ES-I3 (cell line): ENCODE results near the gene LDB2.

ENCODE experiments used
- H3K36me3 ChIP-seq: 2 replicates; pipeline ENCODE4 v1.6.1; 2013; ENCODE audit warnings: mild to moderate bottlenecking, low read length, control low read depth, moderate library complexity; ENCODE audit not compliant: insufficient read depth
- H3K4me1 ChIP-seq: 2 replicates; pipeline ENCODE4 v1.6.1; 2013; ENCODE audit warnings: mild to moderate bottlenecking, control low read depth, low read length; ENCODE audit not compliant: insufficient read depth
- H3K9ac ChIP-seq: 2 replicates; pipeline ENCODE4 v1.6.1; 2013; ENCODE audit warnings: low read depth, mild to moderate bottlenecking, low read length, moderate library complexity
- H3K9me3 ChIP-seq: 2 replicates; pipeline ENCODE4 v1.6.1; 2013; ENCODE audit warnings: mild to moderate bottlenecking, low read length, moderate library complexity; ENCODE audit not compliant: control insufficient read depth, insufficient read depth

The LDB2 gene

GRCh38 chr4:16900325-16900724 lies 1.9 kb upstream of the LDB2 start:
- H3K4me1 ChIP-seq, result peaks cover 17% of the 10 kb centered on the region
- no peak overlapping the region for H3K9ac ChIP-seq
- no peaks in the 10 kb centered on the region for H3K9me3 ChIP-seq
- H3K36me3 ChIP-seq, result no peaks in the 10 kb centered on the region

- peak overlapping the region; percentile 64 for H3K9ac ChIP-seq
Observed at GRCh38 chr4:16896881-16897750, 1.3 kb downstream of the LDB2 start.

GRCh38 chr4:16894406-16894805 lies 4.0 kb downstream of the LDB2 start:
- H3K4me1 ChIP-seq, result peaks cover 39% of the 10 kb centered on the region
- no peaks in the 10 kb centered on the region for H3K9me3 ChIP-seq
- no peaks in the 10 kb centered on the region for H3K36me3 ChIP-seq
- H3K9ac ChIP-seq, result no peak overlapping the region; the same call in 1 of the 2 replicates

More at GRCh38 chr4:16896881-16897750, 1.3 kb downstream of the LDB2 start:
- H3K4me1 ChIP-seq, result peaks cover 43% of the 10 kb centered on the region
- no peaks in the 10 kb centered on the region for H3K36me3 ChIP-seq
- H3K9me3 ChIP-seq, result no peaks in the 10 kb centered on the region

- Histone ChIP-seq H3K9me3 (no peaks in the 10 kb centered on the region), H3K4me1 (peaks cover 39% of the 10 kb centered on the region), H3K9ac (no peak overlapping the region; the same call in 1 of the 2 replicates), H3K36me3 (no peaks in the 10 kb centered on the region)
Observed at GRCh38 chr4:16893141-16893651, 5.2 kb downstream of the LDB2 start.

GRCh38 chr4:16890651-16891050 lies 7.8 kb downstream of the LDB2 start:
- H3K9ac ChIP-seq, result no peak overlapping the region
- no peaks in the 10 kb centered on the region for H3K9me3 ChIP-seq
- H3K4me1 ChIP-seq, result peaks cover 39% of the 10 kb centered on the region
- no peaks in the 10 kb centered on the region for H3K36me3 ChIP-seq

- Histone ChIP-seq H3K4me1 (peaks cover 32% of the 10 kb centered on the region), H3K36me3 (no peaks in the 10 kb centered on the region), H3K9me3 (no peaks in the 10 kb centered on the region), H3K9ac (no peak overlapping the region)
Observed at GRCh38 chr4:16889945-16890344, 8.5 kb downstream of the LDB2 start.

GRCh38 chr4:16887887-16888286 lies 10.6 kb downstream of the LDB2 start:
- Histone ChIP-seq H3K9ac (no peak overlapping the region), H3K9me3 (no peaks in the 10 kb centered on the region), H3K36me3 (no peaks in the 10 kb centered on the region), H3K4me1 (peaks cover 16% of the 10 kb centered on the region; the same call in 1 of the 2 replicates)

GRCh38 chr4:16884673-16885460 lies 13.6 kb downstream of the LDB2 start:
- no peaks in the 10 kb centered on the region for H3K4me1 ChIP-seq
- H3K36me3 ChIP-seq, result peaks cover 7% of the 10 kb centered on the region; the same call in 1 of the 2 replicates
- 0 out of 2 replicates have a peak, but pooled peaks cover 3% of the 10 kb centered on the region for H3K9me3 ChIP-seq
- H3K9ac ChIP-seq, result no peak overlapping the region

GRCh38 chr4:16883806-16884205 lies 14.6 kb downstream of the LDB2 start:
- no peaks in the 10 kb centered on the region for H3K4me1 ChIP-seq

GRCh38 chr4:16881151-16881884 lies 17.1 kb downstream of the LDB2 start:
- Histone ChIP-seq H3K9ac (no peak overlapping the region), H3K4me1 (no peaks in the 10 kb centered on the region), H3K9me3 (peaks cover 12% of the 10 kb centered on the region), H3K36me3 (peaks cover 12% of the 10 kb centered on the region)

More at GRCh38 chr4:16883806-16884205, 14.6 kb downstream of the LDB2 start:
- Histone ChIP-seq H3K9ac (no peak overlapping the region), H3K36me3 (peaks cover 12% of the 10 kb centered on the region; the same call in 1 of the 2 replicates), H3K9me3 (peaks cover 5% of the 10 kb centered on the region; the same call in 1 of the 2 replicates)

GRCh38 chr4:16875487-16875886 lies 23.0 kb downstream of the LDB2 start:
- Histone ChIP-seq H3K4me1 (no peaks in the 10 kb centered on the region), H3K9me3 (peaks cover 12% of the 10 kb centered on the region), H3K36me3 (peaks cover 8% of the 10 kb centered on the region), H3K9ac (no peak overlapping the region)

- no peaks in the 10 kb centered on the region for H3K9me3 ChIP-seq
- H3K9ac ChIP-seq, result no peak overlapping the region
- H3K4me1 ChIP-seq, result no peaks in the 10 kb centered on the region; the same call in 1 of the 2 replicates
- peaks cover 3% of the 10 kb centered on the region; the same call in 1 of the 2 replicates for H3K36me3 ChIP-seq
Observed at GRCh38 chr4:16869594-16870245, 28.7 kb downstream of the LDB2 start.

GRCh38 chr4:16868674-16869073 lies 29.8 kb downstream of the LDB2 start:
- Histone ChIP-seq H3K36me3 (peaks cover 3% of the 10 kb centered on the region; the same call in 1 of the 2 replicates), H3K9me3 (no peaks in the 10 kb centered on the region), H3K4me1 (no peaks in the 10 kb centered on the region; the same call in 1 of the 2 replicates), H3K9ac (no peak overlapping the region)
